Liver (tissue), 3 donors: ENCODE measurements around the gene GPC1.

Experiments used
- GABPA ChIP-seq, 2 donors: IDR thresholded peaks in 1 of 2; conservative IDR thresholded peaks in 1 of 2; 2 replicates each; pipeline ENCODE4 v1.6.1; 2016; ENCODE audit warnings: antibody characterized with exemption in 2 of 2, mild to moderate bottlenecking in 1 of 2, moderate library complexity in 1 of 2
- RAD21 ChIP-seq, 2 donors: IDR thresholded peaks; 2 replicates each; pipeline ENCODE4 v1.6.1; 2016; ENCODE audit warnings: antibody characterized with exemption in 2 of 2, mild to moderate bottlenecking in 2 of 2
- SP1 ChIP-seq: IDR thresholded peaks from 2 replicates; pipeline ENCODE4 v1.6.1; 2018; ENCODE audit warnings: antibody characterized with exemption, mild to moderate bottlenecking
- TAF1 ChIP-seq: conservative IDR thresholded peaks from 2 replicates; pipeline ENCODE4 v1.6.1; 2016; ENCODE audit warnings: antibody characterized with exemption, mild to moderate bottlenecking
- YY1 ChIP-seq: IDR thresholded peaks from 2 replicates; pipeline ENCODE4 v1.6.1; 2016; ENCODE audit warnings: antibody characterized with exemption, mild to moderate bottlenecking
- TF ChIP-seq, protein P1 (sequence below): IDR thresholded peaks from 2 replicates; pipeline ENCODE4 v1.6.1; 2016; ENCODE audit warnings: antibody characterized with exemption, mild to moderate bottlenecking
- TF ChIP-seq, protein P2 (sequence below): fragments of 150-350 bp; IDR thresholded peaks from 2 replicates; pipeline ENCODE4 v1.5.1; 2017; ENCODE audit warnings: improper control_type of control experiment, low read depth, low read length; ENCODE audit not compliant: missing input control
- donor health status: healthy.
- donor health status: healthy.

DNA sequence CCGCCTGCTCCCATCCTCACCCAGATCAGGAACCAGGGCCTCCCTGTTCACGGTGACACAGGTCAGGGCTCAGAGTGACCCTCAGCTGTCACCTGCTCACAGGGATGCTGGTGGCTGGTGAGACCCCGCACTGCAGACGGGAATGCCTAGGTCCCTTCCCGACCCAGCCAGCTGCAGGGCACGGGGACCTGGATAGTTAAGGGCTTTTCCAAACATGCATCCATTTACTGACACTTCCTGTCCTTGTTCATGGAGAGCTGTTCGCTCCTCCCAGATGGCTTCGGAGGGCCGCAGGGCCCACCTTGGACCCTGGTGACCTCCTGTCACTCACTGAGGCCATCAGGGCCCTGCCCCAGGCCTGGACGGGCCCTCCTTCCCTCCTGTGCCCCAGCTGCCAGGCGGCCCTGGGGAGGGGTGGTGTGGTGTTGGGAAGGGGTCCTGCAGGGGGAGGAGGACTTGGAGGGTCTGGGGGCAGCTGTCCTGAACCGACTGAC lies 31.7 kb downstream of the GPC1 start:
- TF ChIP-seq, protein P1, sequence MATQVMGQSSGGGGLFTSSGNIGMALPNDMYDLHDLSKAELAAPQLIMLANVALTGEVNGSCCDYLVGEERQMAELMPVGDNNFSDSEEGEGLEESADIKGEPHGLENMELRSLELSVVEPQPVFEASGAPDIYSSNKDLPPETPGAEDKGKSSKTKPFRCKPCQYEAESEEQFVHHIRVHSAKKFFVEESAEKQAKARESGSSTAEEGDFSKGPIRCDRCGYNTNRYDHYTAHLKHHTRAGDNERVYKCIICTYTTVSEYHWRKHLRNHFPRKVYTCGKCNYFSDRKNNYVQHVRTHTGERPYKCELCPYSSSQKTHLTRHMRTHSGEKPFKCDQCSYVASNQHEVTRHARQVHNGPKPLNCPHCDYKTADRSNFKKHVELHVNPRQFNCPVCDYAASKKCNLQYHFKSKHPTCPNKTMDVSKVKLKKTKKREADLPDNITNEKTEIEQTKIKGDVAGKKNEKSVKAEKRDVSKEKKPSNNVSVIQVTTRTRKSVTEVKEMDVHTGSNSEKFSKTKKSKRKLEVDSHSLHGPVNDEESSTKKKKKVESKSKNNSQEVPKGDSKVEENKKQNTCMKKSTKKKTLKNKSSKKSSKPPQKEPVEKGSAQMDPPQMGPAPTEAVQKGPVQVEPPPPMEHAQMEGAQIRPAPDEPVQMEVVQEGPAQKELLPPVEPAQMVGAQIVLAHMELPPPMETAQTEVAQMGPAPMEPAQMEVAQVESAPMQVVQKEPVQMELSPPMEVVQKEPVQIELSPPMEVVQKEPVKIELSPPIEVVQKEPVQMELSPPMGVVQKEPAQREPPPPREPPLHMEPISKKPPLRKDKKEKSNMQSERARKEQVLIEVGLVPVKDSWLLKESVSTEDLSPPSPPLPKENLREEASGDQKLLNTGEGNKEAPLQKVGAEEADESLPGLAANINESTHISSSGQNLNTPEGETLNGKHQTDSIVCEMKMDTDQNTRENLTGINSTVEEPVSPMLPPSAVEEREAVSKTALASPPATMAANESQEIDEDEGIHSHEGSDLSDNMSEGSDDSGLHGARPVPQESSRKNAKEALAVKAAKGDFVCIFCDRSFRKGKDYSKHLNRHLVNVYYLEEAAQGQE: no peak
- TF ChIP-seq RAD21 (IDR thresholded peaks at IDR 0.05) (no peak), TAF1 (no peak), YY1 (no peak), GABPA (IDR thresholded peaks at IDR 0.05 in 1 of 2, conservative IDR thresholded peaks at IDR 0.05 in 1 of 2) (no peak), SP1 (no peak)
- TF ChIP-seq, protein P2, sequence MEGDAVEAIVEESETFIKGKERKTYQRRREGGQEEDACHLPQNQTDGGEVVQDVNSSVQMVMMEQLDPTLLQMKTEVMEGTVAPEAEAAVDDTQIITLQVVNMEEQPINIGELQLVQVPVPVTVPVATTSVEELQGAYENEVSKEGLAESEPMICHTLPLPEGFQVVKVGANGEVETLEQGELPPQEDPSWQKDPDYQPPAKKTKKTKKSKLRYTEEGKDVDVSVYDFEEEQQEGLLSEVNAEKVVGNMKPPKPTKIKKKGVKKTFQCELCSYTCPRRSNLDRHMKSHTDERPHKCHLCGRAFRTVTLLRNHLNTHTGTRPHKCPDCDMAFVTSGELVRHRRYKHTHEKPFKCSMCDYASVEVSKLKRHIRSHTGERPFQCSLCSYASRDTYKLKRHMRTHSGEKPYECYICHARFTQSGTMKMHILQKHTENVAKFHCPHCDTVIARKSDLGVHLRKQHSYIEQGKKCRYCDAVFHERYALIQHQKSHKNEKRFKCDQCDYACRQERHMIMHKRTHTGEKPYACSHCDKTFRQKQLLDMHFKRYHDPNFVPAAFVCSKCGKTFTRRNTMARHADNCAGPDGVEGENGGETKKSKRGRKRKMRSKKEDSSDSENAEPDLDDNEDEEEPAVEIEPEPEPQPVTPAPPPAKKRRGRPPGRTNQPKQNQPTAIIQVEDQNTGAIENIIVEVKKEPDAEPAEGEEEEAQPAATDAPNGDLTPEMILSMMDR: no peak
